ENCODE data around the gene HS6ST2. TPM values are rescaled to one million over a fixed set of nuclear protein-coding genes. Genes with fewer than 3 reads are reported as not detected.

HS6ST2 gene
- total RNA-seq, 4 donors from 2014 or later: 0.77 to 9.7 (median 1.9) TPM

- DNase-seq: no peak
- no peaks in the 10 kb centered on the region for H3K27me3 ChIP-seq
Observed at GRCh38 chrX:132651421-132652086, 306.9 kb downstream of the HS6ST2 start.

GRCh38 chrX:132648895-132649294, 309.5 kb downstream of the HS6ST2 start:
- Histone ChIP-seq H3K27ac (no peak overlapping the region), H3K36me3 (no peaks in the 10 kb centered on the region), H3K9me3 (no peaks in the 10 kb centered on the region), H3K27me3 (no peaks in the 10 kb centered on the region), H3K4me3 (no peak overlapping the region), H3K4me1 (no peaks in the 10 kb centered on the region)
- TF ChIP-seq CTCF (IDR thresholded peaks at IDR 0.05): no peak
- TF ChIP-seq POLR2A (IDR thresholded peaks at IDR 0.05): no peak
- DNase-seq: no peak
- intact Hi-C loops (cut with DNase I; ENCODE audit: low total_unique reads): no loop called here

More at GRCh38 chrX:132651421-132652086, 306.9 kb downstream of the HS6ST2 start:
- intact Hi-C loops (cut with DNase I; ENCODE audit: low total_unique reads): no loop called here
- H3K4me3 ChIP-seq: no peak overlapping the region
- no peaks in the 10 kb centered on the region for H3K9me3 ChIP-seq
- no peak for TF ChIP-seq CTCF (IDR thresholded peaks at IDR 0.05)
- TF ChIP-seq POLR2A (IDR thresholded peaks at IDR 0.05): no peak
- no peaks in the 10 kb centered on the region for H3K4me1 ChIP-seq
- H3K36me3 ChIP-seq: no peaks in the 10 kb centered on the region
- H3K27ac ChIP-seq: peak overlapping the region; percentile 37 to 62

- TF ChIP-seq POLR2A (IDR thresholded peaks at IDR 0.05) (no peak), CTCF (IDR thresholded peaks at IDR 0.05) (no peak)
- intact Hi-C loops (cut with DNase I; ENCODE audit: low total_unique reads): no loop called here
Observed at GRCh38 chrX:132639446-132639845, 319.0 kb downstream of the HS6ST2 start.

GRCh38 chrX:132638313-132638712, 320.1 kb downstream of the HS6ST2 start:
- no peaks in the 10 kb centered on the region for H3K27me3 ChIP-seq
- no peaks in the 10 kb centered on the region for H3K9me3 ChIP-seq
- no peak for DNase-seq
- H3K36me3 ChIP-seq: no peaks in the 10 kb centered on the region
- no peak overlapping the region for H3K4me3 ChIP-seq
- intact Hi-C loops (cut with DNase I; ENCODE audit: low total_unique reads): no loop called here
- no peak overlapping the region for H3K27ac ChIP-seq
- TF ChIP-seq POLR2A (IDR thresholded peaks at IDR 0.05): no peak
- no peak for TF ChIP-seq CTCF (IDR thresholded peaks at IDR 0.05)
- H3K4me1 ChIP-seq: no peaks in the 10 kb centered on the region

More at GRCh38 chrX:132639446-132639845, 319.0 kb downstream of the HS6ST2 start:
- Histone ChIP-seq H3K36me3 (no peaks in the 10 kb centered on the region), H3K27ac (no peak overlapping the region), H3K4me3 (no peak overlapping the region), H3K4me1 (no peaks in the 10 kb centered on the region), H3K9me3 (no peaks in the 10 kb centered on the region), H3K27me3 (no peaks in the 10 kb centered on the region)
- no peak for DNase-seq

GRCh38 chrX:132636080-132636479, 322.3 kb downstream of the HS6ST2 start:
- no peak overlapping the region for H3K27ac ChIP-seq
- no peaks in the 10 kb centered on the region for H3K27me3 ChIP-seq
- no peaks in the 10 kb centered on the region for H3K36me3 ChIP-seq
- H3K4me3 ChIP-seq: no peak overlapping the region
- H3K4me1 ChIP-seq: no peaks in the 10 kb centered on the region
- no peaks in the 10 kb centered on the region for H3K9me3 ChIP-seq
- TF ChIP-seq CTCF (IDR thresholded peaks at IDR 0.05): peak in 2 of 4 experiments; percentile 13 to 14
- no peak for TF ChIP-seq POLR2A (IDR thresholded peaks at IDR 0.05)
- DNase-seq: no peak
- intact Hi-C loops (cut with DNase I; ENCODE audit: low total_unique reads): no loop called here
